ENCODE measurements around the gene BCL2L1.
"Not testable (repeated sequence)": the region's sequence is repeated elsewhere in the genome, so short reads cannot be mapped to it uniquely, and the experiment has no call there.

Gene BCL2L1

DNA sequence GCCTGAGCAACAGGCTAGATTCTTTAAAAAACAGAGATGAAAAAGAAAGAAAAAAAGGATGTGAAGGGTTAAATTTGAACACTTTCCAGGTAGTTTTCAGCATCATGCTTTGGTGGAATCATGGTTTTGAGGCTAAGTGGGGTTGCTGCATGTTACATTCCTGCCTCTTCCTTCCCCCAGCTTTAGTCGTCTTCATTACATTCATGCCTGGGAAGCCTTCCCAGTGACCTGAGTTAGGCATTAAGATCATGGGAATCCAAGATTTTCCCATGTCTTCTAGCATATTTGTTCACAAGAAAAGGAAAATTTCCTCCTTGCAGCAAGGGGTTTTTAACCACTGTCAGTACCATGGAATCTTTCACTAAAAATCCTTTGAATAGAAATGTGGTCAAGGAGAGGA is 28.5 kb upstream of the BCL2L1 start:
- TF ChIP-seq, protein P1, sequence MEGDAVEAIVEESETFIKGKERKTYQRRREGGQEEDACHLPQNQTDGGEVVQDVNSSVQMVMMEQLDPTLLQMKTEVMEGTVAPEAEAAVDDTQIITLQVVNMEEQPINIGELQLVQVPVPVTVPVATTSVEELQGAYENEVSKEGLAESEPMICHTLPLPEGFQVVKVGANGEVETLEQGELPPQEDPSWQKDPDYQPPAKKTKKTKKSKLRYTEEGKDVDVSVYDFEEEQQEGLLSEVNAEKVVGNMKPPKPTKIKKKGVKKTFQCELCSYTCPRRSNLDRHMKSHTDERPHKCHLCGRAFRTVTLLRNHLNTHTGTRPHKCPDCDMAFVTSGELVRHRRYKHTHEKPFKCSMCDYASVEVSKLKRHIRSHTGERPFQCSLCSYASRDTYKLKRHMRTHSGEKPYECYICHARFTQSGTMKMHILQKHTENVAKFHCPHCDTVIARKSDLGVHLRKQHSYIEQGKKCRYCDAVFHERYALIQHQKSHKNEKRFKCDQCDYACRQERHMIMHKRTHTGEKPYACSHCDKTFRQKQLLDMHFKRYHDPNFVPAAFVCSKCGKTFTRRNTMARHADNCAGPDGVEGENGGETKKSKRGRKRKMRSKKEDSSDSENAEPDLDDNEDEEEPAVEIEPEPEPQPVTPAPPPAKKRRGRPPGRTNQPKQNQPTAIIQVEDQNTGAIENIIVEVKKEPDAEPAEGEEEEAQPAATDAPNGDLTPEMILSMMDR (IDR thresholded peaks at IDR 0.05; ENCODE audit: unreplicated experiment in 3 of 3), result no peak
- Mint-ChIP-seq H3K9me3 (no peaks in the 10 kb centered on the region), H3K27ac (peak overlapping the region; percentile 27 to 88 (median 81)), H3K4me1 (peaks cover 34% of the 10 kb centered on the region), H3K36me3 (ENCODE audit: low read depth) (peaks cover 19% of the 10 kb centered on the region), H3K4me3 (peak overlapping the region in 1 of 3 experiments; percentile 17), H3K27me3 (ENCODE audit: low read depth) (no peaks in the 10 kb centered on the region)

DNA sequence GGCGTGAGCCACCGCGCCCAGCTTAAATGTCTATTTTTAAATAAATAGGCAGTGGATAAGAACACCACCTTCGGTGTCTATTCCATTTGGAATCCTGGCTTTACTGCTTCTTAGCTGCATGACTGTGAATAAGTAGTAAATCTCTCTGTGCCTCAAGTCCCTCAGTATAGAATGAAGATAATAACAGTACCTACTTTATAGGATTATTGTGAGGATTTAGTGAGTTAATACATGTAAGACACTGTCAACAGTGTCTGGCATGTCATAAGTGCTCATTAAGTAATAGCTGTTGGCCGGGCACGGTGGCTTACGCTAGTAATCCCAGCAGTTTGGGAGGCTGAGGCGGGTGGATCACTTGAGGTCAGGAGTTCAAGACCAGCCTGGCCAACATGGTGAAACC is 26.6 kb upstream of the BCL2L1 start:
- no peak overlapping the region for H3K4me3 Mint-ChIP-seq
- H3K4me1 Mint-ChIP-seq, result peaks cover 38% of the 10 kb centered on the region
- H3K27ac Mint-ChIP-seq, result no peak overlapping the region
- H3K27me3 Mint-ChIP-seq (ENCODE audit: low read depth), result no peaks in the 10 kb centered on the region
- H3K36me3 Mint-ChIP-seq (ENCODE audit: low read depth), result peaks cover 18% of the 10 kb centered on the region
- TF ChIP-seq, protein P1 (IDR thresholded peaks at IDR 0.05; ENCODE audit: unreplicated experiment in 3 of 3), result no peak
- no peaks in the 10 kb centered on the region for H3K9me3 Mint-ChIP-seq

DNA sequence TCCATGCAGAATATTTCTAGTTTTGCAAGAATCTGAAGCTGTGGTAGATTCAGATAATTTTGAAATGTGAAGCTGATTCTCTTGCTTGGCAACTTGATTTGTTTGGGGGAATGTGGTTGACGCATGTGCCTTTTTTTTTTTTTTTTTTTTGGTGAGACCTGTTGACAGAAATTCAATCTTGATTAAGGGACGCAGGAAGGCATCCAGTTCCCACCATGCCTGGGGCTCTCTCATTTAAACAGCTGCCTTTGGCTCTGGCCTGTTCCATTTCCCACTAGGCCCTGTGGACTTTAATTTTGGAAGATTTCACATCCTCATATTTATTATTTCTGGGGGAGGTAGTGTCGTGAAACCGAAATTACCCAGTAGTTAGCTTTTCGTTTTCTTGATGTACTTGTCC is 25.0 kb upstream of the BCL2L1 start:
- Mint-ChIP-seq H3K27me3 (ENCODE audit: low read depth) (no peaks in the 10 kb centered on the region), H3K4me1 (peaks cover 38% of the 10 kb centered on the region), H3K27ac (peak overlapping the region; percentile 11 to 79 (median 44)), H3K4me3 (peak overlapping the region in 1 of 3 experiments; percentile 25), H3K9me3 (no peaks in the 10 kb centered on the region), H3K36me3 (ENCODE audit: low read depth) (peaks cover 13% of the 10 kb centered on the region)
- TF ChIP-seq, protein P1 (IDR thresholded peaks at IDR 0.05; ENCODE audit: unreplicated experiment in 3 of 3), result no peak

DNA sequence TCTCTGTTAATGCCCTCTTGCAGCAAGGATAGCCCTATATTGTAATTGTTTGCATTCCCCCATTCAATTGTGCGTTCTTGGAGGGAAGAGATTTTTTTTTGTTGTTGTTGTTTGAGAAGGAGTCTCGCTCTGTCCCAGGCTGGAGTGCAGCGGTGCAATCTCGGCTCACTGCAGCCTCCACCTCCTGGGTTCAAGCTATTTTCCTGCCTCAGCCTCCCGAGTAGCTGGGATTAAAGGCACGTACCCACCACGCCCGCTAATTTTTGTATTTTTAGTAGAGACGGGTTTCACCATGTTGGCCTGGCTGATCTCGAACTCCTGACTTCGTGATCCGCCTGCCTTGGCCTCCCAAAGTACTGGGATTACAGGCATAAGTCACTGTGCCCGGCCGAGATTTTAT is 24.4 kb upstream of the BCL2L1 start:
- peaks cover 38% of the 10 kb centered on the region for H3K4me1 Mint-ChIP-seq
- H3K27ac Mint-ChIP-seq, result peak overlapping the region in 2 of 3 experiments; percentile 3 to 79
- not testable (repeated sequence) for H3K27me3 Mint-ChIP-seq (ENCODE audit: low read depth); H3K9me3 Mint-ChIP-seq; H3K4me3 Mint-ChIP-seq
- peaks cover 13% of the 10 kb centered on the region for H3K36me3 Mint-ChIP-seq (ENCODE audit: low read depth)

DNA sequence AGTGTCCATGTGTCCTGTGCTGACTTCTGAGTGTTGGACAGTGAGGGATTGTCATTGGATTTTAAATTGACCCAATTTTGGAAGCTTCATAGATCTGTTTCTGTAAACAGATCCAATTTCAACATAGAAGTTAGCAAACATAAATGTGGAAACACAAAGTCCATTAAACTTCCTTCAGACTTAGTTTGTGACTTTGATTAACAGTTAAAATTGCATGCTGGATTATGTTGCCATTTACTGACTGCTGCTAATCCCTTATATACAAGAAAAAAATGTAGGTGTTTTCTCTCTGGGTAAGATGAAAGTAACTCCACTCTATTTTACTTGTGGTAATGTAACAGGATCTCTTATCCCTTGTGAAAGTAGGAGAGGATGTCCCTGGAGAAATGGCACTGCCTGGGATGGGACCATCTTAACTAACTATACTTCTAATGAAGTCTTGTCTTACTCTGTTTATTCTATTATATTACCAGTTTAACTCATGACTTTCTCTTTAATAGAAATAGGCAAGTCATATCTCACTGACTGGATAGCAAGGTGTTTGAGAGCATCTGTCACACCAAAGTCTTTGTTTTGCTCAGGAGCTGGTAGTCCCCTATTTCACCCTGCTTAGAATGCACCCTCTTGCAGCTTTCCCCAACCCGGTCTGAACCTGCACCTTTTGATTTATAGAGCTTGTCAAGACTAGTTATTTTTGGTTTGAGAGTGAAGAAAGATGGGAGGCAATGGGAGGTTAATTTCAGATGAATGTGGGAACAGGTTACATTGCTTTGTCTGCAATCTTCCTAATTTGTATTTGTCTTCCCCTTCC is 23.6 kb upstream of the BCL2L1 start:
- Mint-ChIP-seq H3K9me3 (no peaks in the 10 kb centered on the region), H3K4me3 (no peak overlapping the region), H3K27me3 (ENCODE audit: low read depth) (no peaks in the 10 kb centered on the region), H3K36me3 (ENCODE audit: low read depth) (peaks cover 13% of the 10 kb centered on the region), H3K27ac (peak overlapping the region; percentile 3 to 44 (median 13)), H3K4me1 (peaks cover 35% of the 10 kb centered on the region)
- TF ChIP-seq, protein P1 (IDR thresholded peaks at IDR 0.05; ENCODE audit: unreplicated experiment in 3 of 3), result no peak

DNA sequence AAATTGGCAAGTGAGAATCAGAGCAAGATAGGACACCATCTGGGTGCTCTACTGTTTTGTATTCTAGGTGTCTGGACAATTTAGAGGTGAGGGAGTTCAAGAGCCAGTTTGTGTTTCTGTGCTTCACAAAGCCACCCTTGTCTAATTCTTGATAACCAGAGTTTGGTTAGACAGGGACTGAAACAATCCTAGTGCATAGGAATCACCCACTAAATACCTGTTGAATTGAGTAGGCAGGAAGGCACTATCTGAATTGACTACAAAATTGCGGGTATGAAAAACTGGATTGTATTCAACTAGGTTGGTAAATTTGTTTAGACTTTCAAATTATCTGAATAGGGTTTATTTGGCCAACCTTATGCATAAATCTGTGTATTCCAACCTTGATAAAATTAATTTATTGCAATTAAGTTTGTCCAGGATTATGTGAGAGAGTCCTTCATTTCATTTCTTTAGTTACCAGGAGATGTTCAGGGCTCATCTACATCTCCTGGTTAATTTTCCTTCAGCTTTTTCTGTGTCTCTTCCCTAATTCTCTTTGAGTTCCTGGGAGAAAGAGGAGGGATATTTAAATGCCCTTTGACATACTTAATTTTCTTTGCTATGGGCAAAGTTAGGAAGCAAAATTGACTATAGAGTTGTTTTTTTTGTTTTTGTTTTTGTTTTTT is 18.1 kb upstream of the BCL2L1 start:
- H3K27me3 Mint-ChIP-seq (ENCODE audit: low read depth), result no peaks in the 10 kb centered on the region
- TF ChIP-seq, protein P1 (IDR thresholded peaks at IDR 0.05; ENCODE audit: unreplicated experiment in 3 of 3), result no peak
- H3K4me1 Mint-ChIP-seq, result peaks cover 3% of the 10 kb centered on the region
- H3K4me3 Mint-ChIP-seq, result no peak overlapping the region
- no peaks in the 10 kb centered on the region for H3K9me3 Mint-ChIP-seq
- H3K36me3 Mint-ChIP-seq (ENCODE audit: low read depth), result peaks cover 3% of the 10 kb centered on the region
- H3K27ac Mint-ChIP-seq, result no peak overlapping the region

Measured in nephron (organoid).